Lung (tissue), 12 donors: Measurements from ENCODE around the gene ARRDC1. TPM values are rescaled to one million over a fixed set of nuclear protein-coding genes. Genes with fewer than 3 reads are reported as not detected.

Experiments
- ATAC-seq: fragments of 200-7000 bp; cut with Tn5 transposase; one replicate; pipeline ENCODE4 v1.9.1; 2020; ENCODE audit warnings: moderate number of reproducible peaks; ENCODE audit not compliant: insufficient read depth, low FRiP score
- DNase-seq, 3 donors: peaks; one replicate each; pipeline ENCODE4 v3.0.0-alpha.2; 2013 to 2017
- H3K27ac ChIP-seq, 2 donors: one replicate each; pipeline ENCODE4 v1.5.1; 2013; ENCODE audit warnings: mild to moderate bottlenecking in 2 of 2, moderate library complexity in 2 of 2, control low read depth in 1 of 2, inconsistent platforms in 1 of 2, low read depth in 1 of 2, low read length in 1 of 2
- H3K27me3 ChIP-seq, 3 donors: one replicate each; pipeline ENCODE4 v1.5.1; 2013; ENCODE audit warnings: low read length in 2 of 3; ENCODE audit not compliant: control insufficient read depth in 3 of 3, insufficient read depth in 3 of 3
- H3K36me3 ChIP-seq, 4 donors: one replicate each; pipeline ENCODE4 v1.5.1; 2013; ENCODE audit warnings: low read length in 4 of 4, mild to moderate bottlenecking in 1 of 4, moderate library complexity in 1 of 4; ENCODE audit not compliant: control insufficient read depth in 4 of 4, insufficient read depth in 4 of 4
- H3K4me1 ChIP-seq, 5 donors: one replicate each; pipeline ENCODE4 v1.5.1; 2013; ENCODE audit warnings: low read length in 5 of 5, mild to moderate bottlenecking in 2 of 5, moderate library complexity in 1 of 5; ENCODE audit not compliant: control insufficient read depth in 5 of 5, insufficient read depth in 5 of 5
- H3K4me3 ChIP-seq: one replicate; pipeline ENCODE4 v1.5.1; 2013; ENCODE audit warnings: mild to moderate bottlenecking, control low read depth, moderate library complexity
- H3K9ac ChIP-seq, 2 donors: one replicate each; pipeline ENCODE4 v1.5.1; 2013; ENCODE audit warnings: low read length in 2 of 2, control low read depth in 1 of 2; ENCODE audit not compliant: insufficient read depth in 1 of 2
- H3K9me3 ChIP-seq, 4 donors: one replicate each; pipeline ENCODE4 v1.5.1; 2013; ENCODE audit warnings: low read length in 3 of 4, mild to moderate bottlenecking in 1 of 4, moderate library complexity in 1 of 4; ENCODE audit not compliant: control insufficient read depth in 4 of 4, insufficient read depth in 3 of 4
- CTCF ChIP-seq: IDR thresholded peaks from 2 replicates; pipeline ENCODE4 v1.5.1; 2012; ENCODE audit warnings: mild to moderate bottlenecking; ENCODE audit errors: control extremely low read depth, extremely low read depth
- WGBS, 2 donors: extraction: QIAGEN DNeasy Blood & Tissue Kit; methylation state at CpG; one replicate each; pipeline ENCODE4 v1.1.7; 2013; 5-methylcytosine and 5-hydroxymethylcytosine counted together
- polyA plus RNA-seq, 2 donors: library from polyadenylated mRNA; stranded (reverse); fragments of 200-250 nt; gene quantifications; one replicate each; pipeline ENCODE4 v1.2.1, GENCODE V29; 2013
- total RNA-seq, 2 donors: library from RNA; depleted of rRNA in 1 of 2; stranded (reverse); fragments of >200 nt in 1 of 2; gene quantifications; one replicate each; pipeline ENCODE4 v1.2.1, GENCODE V29; 2014 to 2021
- donor health status: control.
- donor health status: control.
- donor health status: Bipolar disorder and iron deficiency.
- donor health status: healthy.
- donor health status: DM: yes; HTN: yes; CAD: no.

The ARRDC1 gene
- total and polyA plus RNA-seq, 4 donors, result 57.4 to 137 (median 94.6) TPM

- WGBS, 2 donors, result 4 to 12% methylated on average over 3 of the region's 3 CpGs
- Histone ChIP-seq H3K4me3 (no peak overlapping the region), H3K9ac (no peak overlapping the region), H3K36me3 (no peaks in the 10 kb centered on the region), H3K9me3 (no peaks in the 10 kb centered on the region), H3K4me1 (peaks cover 4 to 20% (median 11%) of the 10 kb centered on the region in 5 donors), H3K27ac (no peak overlapping the region), H3K27me3 (peaks cover 0 to 4% (median 0%) of the 10 kb centered on the region in 3 donors)
- ATAC-seq (no peak), DNase-seq (no peak)
- TF ChIP-seq CTCF, result no peak
Measured at GRCh38 chr9:137602661-137603060, 2.8 kb upstream of the ARRDC1 start.

GRCh38 chr9:137603879-137604278 is 1.6 kb upstream of the ARRDC1 start:
- Histone ChIP-seq H3K27me3 (peaks cover 0 to 4% (median 0%) of the 10 kb centered on the region in 3 donors), H3K27ac (no peak overlapping the region), H3K9me3 (no peaks in the 10 kb centered on the region), H3K4me3 (no peak overlapping the region), H3K9ac (no peak overlapping the region), H3K4me1 (peaks cover 4 to 21% (median 11%) of the 10 kb centered on the region in 5 donors), H3K36me3 (no peaks in the 10 kb centered on the region)
- no peak for TF ChIP-seq CTCF
- 84 to 90% methylated on average over 13 of the region's 13 CpGs for WGBS, 2 donors
- no peak for DNase-seq
- no peak for ATAC-seq

GRCh38 chr9:137604345-137605086 is 970 bp upstream of the ARRDC1 start:
- DNase-seq, result peak; percentile 50 to 67 (median 50)
- ATAC-seq, result no peak
- peaks cover 4 to 21% (median 11%) of the 10 kb centered on the region in 5 donors for H3K4me1 ChIP-seq
- no peak overlapping the region for H3K9ac ChIP-seq
- WGBS, 2 donors, result 14 to 24% methylated on average over 32 to 49 of the region's 49 CpGs
- no peak overlapping the region for H3K27ac ChIP-seq
- H3K27me3 ChIP-seq, result peaks cover 0 to 4% (median 0%) of the 10 kb centered on the region in 3 donors
- no peak for TF ChIP-seq CTCF
- H3K4me3 ChIP-seq, result no peak overlapping the region
- H3K36me3 ChIP-seq, result no peaks in the 10 kb centered on the region
- no peaks in the 10 kb centered on the region for H3K9me3 ChIP-seq
